SW 1271 (cell line): Measurements from ENCODE around the gene TENM3.
A peak's percentile ranks its signal among the peaks of the same experiment; 100 is the strongest.

Experiments
- DNase-seq, 2 experiments: peaks; one replicate each; lab custom pipeline; 2025; lab: John Stamatoyannopoulos, UW

The TENM3 gene

GRCh38 chr4:182288534-182288933, 45.3 kb downstream of the TENM3 start:
- DNase-seq, result no peak

GRCh38 chr4:182289809-182290208, 46.6 kb downstream of the TENM3 start:
- no peak for DNase-seq

DNA sequence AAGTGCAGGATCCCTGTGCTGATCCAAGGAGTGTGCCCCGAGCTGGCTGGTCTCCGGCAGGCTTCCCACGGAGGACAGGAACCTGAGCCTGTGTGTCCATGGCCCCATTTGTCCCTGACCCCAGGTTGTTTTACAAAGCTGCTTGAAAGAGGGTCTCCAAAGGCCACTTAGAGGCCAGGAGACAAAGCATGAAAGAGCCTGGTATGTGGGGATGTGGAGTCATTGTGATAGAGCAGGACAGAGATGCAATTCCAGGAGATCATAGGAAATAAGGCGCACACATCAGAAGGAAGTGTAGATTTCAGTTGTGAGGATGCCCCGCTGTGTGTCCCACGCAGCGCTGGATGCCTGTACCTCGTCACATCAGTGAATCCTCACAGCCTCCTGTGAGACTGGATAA, 48.0 kb downstream of the TENM3 start:
- DNase-seq, result no peak

- DNase-seq, result no peak
Measured at GRCh38 chr4:182291597-182292270, 48.5 kb downstream of the TENM3 start.

- DNase-seq, result no peak
Measured at GRCh38 chr4:182292612-182293011, 49.4 kb downstream of the TENM3 start.

DNA sequence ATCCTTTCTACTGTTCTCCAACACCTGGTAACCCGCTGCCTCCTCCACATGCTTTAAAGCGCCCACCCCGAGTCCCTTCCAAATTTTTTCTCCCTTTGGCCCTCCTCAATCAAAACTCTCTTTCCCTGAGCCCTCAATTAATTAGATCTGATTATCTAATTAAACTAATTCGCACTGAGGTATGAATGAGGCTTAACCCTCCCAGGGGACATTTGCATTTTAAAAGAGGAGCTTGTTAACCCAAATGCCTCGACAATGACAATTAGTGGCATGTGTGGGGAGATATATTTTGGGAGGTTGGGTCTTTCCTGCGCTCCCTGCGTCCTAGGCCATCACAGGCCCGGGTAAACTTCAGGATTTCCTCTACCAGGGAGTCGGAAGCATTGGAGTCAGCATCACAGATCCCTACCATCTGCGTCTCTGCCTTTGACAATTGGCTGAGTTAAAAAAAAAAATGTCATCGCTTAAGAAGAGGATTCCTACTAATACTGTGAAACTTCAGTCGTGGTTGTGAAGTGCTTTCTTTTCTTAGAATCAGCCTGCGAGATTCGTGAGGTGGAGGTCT, 50.6 kb downstream of the TENM3 start:
- no peak for DNase-seq

- DNase-seq, result no peak
Measured at GRCh38 chr4:182294451-182294850, 51.2 kb downstream of the TENM3 start.

DNA sequence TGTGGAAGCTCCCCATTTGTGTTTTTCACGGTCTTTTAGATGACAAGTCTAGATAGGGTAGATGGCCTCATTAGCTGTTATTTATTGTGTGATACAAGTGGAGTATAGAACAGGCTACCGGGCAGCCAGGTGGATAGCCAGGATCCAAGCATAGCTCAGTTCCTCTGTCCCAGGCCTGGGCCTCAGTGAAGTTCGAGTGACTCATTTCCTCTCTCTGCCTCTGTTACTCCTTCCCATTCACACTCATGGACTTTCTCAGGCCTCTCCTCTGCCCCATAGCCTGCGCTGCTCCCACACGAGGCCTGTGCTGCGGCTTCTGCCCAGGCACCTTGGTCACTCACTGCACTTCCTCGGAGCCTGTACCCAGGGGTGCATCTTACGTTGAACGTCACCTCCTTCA, 54.5 kb downstream of the TENM3 start:
- DNase-seq, result peak; percentile 1 to 31

DNA sequence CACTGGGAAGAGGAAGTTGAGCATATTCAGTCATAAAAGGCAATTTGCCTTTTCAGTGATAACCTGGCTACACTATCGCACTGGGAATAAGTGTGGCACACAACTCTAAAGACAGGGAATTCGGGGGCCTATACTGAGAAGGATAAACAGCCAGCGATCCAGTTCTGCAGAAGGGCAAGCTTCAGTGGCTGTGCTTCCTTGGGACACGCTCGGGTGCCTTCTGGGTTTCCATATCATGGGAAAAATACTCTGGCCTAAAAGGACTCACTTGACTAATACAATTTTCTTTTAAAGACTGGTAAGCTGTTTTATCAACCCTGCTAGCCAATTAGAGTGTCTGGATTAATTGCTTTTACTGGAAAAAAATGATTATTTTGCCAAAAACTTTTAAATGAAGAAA, 58.5 kb downstream of the TENM3 start:
- no peak for DNase-seq

DNA sequence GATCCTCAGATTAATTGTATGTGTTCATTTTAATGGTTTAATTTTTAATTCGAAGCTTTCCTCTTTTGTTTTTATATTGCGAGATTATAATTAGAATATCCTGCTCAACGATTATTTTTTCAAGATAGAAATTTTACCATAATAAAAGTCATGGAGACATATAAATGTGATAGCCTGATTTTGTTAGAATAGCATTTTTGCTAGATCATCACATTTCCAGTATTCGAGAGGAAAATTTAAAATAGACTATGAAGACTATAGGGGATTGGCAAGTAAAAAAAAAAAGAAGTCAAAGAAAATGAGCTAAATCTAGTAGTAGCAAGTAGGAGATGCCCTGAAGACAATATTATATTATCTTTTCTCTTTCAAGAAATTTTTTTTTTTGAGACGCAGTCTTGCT, 60.6 kb downstream of the TENM3 start:
- DNase-seq, result no peak

- no peak for DNase-seq
Measured at GRCh38 chr4:182306792-182307507, 63.7 kb downstream of the TENM3 start.

DNA sequence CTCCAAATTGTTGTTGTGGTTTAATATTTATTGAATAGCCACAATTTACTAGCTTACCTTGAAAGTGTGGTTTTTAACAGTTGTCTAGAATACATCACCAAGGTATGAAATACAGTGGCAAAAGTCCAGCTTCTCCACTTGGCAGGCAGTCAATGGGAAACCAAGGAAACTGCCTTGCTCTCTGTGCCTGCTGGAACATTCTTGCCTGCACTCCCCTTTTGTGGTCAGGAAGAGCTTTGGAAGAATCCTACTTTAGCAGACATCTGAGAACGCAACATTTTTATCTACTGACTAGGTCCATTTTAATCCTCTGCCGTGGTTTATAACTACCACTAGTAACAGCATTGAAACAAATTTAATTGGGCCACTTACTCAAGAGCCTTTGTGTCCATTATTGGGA, 64.5 kb downstream of the TENM3 start:
- DNase-seq, result no peak

- no peak for DNase-seq
Measured at GRCh38 chr4:182309877-182310276, 66.7 kb downstream of the TENM3 start.

DNA sequence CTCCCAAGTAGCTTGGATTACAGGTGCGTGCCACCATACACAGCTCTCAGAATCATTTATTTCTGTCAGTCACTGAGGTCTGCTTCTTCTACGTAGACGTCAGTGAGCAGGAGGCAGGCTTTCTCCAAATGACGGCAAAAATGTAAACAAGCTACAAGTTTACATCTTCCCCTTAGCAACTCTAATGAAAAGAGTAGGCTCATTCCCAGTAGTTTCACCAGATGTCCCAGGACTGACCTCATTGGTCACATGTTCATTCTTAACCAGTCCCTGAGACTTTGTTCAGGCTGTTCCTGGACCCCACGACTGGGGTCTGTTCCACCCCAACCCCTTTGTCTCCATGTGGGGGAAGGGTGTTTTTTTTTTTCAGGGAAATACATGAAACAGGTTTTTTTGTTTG, 67.1 kb downstream of the TENM3 start:
- DNase-seq, result no peak

DNA sequence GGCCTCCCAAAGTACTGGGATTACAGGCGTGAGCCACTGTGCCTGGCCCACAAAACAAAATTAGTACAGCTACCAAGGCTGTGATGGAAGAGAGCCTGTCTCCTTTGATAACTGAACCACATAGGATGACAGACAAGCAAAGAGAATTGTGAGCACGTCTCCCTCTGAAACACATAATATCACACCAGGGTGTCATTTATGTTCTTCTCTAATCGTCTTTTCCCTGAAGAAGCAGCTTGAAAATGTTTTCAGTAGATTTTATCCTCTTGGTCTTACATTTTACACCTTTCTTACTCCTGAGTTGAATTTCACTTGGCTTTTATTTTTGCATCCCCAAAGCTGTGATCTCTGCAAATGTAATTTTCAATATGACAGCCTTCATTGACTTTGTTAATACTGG, 67.8 kb downstream of the TENM3 start:
- DNase-seq, result no peak

DNA sequence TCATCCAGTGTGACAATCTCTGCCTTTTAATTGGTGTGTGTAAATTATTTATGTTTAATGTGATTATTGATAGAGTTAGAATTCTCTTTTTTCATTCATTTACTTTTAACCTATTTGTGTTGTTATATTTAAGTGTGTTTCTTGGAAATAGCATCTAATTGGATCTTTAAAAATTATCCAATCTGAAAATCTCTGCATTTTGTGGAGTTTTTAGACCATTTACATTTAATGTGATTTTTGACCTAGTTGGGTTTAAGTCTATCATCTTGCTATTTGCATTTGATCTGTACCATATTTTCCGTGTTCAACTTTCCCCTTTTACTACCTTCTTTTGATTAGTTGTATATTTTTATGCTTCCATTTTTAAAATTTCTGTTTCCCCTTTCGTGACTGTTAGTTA, 71.3 kb downstream of the TENM3 start:
- no peak for DNase-seq

GRCh38 chr4:182318256-182318655, 75.1 kb downstream of the TENM3 start:
- DNase-seq, result no peak

GRCh38 chr4:182320092-182320491, 76.9 kb downstream of the TENM3 start:
- DNase-seq, result no peak

- no peak for DNase-seq
Measured at GRCh38 chr4:182320580-182320979, 77.4 kb downstream of the TENM3 start.

DNA sequence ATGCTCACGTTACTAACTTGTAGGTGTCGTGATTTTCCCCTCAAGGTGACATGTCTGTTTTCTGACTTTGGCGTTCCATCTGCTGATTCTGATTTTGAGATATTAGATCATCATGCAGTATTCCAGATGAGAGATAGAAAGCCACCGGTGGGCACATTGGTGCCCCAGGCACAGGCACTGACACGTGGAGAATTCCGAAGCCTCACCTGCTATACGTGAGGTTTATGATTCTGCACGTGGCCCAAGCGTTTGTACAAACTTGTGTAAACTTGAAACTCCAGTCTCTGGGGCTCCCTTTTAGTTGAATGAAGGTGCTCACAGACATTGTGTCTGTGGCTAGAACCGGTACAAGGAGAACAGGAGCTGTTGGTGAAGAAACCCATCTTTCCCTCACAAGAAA, 81.1 kb downstream of the TENM3 start:
- no peak for DNase-seq

- DNase-seq, result no peak
Measured at GRCh38 chr4:182325397-182325796, 82.2 kb downstream of the TENM3 start.

DNA sequence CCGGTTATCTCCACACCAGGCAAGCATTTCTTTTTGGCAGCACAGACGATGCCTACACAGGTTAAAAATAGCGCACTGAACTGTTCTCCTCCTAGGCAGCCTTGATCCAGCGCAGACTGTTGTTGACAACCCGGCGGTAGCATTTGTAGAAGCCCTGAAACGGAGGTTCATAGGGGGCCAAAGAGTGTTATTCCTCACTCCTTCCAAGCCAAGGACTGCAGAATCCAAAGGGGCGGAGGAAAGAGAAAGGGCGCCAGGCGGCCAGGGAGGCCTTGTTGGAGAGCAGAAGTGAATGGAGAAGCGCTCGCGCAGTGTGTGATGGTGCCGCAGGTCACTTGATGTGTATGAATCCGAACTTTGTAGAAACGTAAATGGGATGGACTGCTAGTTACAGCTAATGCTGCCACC, 82.7 kb downstream of the TENM3 start:
- DNase-seq, result no peak

GRCh38 chr4:182328505-182328904, 85.3 kb downstream of the TENM3 start:
- DNase-seq, result no peak

DNA sequence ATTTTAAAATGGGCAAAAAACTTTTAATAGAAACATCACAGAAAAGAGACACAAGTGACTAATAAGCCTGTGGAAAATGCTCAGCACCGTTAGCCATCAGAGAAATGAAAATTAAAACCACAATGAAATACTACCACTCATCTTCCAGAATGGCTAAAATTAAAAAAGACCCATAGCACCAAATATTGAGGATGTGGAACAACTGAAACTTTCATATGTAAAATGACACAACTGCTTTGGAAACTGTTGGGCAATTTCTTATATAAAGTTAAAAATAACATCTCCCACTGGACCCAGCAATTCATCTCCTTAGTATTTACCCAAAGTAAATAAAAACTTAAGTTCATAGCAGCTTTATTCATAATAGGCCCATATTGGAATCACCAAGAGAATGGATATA, 94.2 kb downstream of the TENM3 start:
- DNase-seq, result no peak
